GM12873 (cell line): ENCODE data around the gene HINT2.

ENCODE experiments used
- TF ChIP-seq, protein P1 (sequence below): IDR thresholded peaks from 2 replicates; pipeline ENCODE4 v1.5.1; 2012; ENCODE audit warnings: low read depth, mild to moderate bottlenecking, moderate library complexity, low read length, control low read depth; ENCODE audit not compliant: insufficient read depth; ENCODE audit errors: missing control alignments

The HINT2 gene

GRCh38 chr9:35856882-35857281 lies 42.0 kb upstream of the HINT2 start:
- TF ChIP-seq, protein P1, sequence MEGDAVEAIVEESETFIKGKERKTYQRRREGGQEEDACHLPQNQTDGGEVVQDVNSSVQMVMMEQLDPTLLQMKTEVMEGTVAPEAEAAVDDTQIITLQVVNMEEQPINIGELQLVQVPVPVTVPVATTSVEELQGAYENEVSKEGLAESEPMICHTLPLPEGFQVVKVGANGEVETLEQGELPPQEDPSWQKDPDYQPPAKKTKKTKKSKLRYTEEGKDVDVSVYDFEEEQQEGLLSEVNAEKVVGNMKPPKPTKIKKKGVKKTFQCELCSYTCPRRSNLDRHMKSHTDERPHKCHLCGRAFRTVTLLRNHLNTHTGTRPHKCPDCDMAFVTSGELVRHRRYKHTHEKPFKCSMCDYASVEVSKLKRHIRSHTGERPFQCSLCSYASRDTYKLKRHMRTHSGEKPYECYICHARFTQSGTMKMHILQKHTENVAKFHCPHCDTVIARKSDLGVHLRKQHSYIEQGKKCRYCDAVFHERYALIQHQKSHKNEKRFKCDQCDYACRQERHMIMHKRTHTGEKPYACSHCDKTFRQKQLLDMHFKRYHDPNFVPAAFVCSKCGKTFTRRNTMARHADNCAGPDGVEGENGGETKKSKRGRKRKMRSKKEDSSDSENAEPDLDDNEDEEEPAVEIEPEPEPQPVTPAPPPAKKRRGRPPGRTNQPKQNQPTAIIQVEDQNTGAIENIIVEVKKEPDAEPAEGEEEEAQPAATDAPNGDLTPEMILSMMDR, result no peak

- TF ChIP-seq, protein P1, result no peak
Observed at GRCh38 chr9:35856206-35856605, 41.4 kb upstream of the HINT2 start.

GRCh38 chr9:35854091-35854762 lies 39.4 kb upstream of the HINT2 start:
- TF ChIP-seq, protein P1, result no peak

DNA sequence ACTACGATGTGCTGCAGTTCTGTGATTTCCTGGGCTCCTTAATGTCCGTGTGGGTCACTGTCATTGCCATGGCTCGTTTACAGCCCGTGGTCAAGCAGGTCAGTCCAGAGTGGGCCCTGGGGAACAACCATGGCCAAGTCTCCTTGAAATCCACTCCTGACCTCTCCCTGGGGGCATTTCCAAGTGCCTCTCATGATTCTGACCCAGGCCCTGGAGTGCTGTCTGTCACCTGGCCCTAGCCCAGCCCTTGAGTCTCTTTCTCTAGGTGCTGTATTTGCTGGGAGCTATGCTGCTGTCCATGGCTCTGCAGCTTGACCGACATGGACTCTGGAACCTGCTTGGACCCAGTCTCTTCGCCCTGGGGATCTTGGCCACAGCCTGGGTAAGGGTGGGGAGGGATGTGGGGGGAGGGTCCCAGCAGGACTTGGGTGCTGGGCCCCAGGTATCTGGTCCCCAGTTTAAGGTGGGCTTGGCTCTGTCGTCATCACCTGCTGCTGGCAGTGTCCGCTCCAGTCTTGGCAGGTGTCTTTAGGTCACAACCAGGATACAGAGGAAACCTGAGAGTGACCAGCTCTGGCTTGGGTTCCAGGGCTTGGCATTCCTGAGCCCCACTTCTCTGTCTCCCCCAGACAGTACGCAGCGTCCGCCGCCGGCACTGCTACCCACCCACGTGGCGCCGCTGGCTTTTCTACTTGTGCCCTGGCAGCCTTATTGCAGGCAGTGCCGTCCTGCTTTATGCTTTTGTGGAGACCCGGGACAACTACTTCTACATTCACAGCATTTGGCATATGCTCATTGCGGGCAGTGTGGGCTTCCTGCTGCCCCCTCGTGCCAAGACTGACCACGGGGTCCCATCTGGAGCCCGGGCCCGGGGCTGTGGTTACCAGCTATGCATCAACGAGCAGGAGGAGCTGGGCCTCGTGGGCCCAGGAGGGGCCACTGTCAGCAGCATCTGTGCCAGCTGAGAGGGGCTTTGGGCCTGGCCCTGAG lies 38.3 kb upstream of the HINT2 start:
- TF ChIP-seq, protein P1, result no peak

GRCh38 chr9:35852267-35852815 lies 37.5 kb upstream of the HINT2 start:
- TF ChIP-seq, protein P1, result no peak

DNA sequence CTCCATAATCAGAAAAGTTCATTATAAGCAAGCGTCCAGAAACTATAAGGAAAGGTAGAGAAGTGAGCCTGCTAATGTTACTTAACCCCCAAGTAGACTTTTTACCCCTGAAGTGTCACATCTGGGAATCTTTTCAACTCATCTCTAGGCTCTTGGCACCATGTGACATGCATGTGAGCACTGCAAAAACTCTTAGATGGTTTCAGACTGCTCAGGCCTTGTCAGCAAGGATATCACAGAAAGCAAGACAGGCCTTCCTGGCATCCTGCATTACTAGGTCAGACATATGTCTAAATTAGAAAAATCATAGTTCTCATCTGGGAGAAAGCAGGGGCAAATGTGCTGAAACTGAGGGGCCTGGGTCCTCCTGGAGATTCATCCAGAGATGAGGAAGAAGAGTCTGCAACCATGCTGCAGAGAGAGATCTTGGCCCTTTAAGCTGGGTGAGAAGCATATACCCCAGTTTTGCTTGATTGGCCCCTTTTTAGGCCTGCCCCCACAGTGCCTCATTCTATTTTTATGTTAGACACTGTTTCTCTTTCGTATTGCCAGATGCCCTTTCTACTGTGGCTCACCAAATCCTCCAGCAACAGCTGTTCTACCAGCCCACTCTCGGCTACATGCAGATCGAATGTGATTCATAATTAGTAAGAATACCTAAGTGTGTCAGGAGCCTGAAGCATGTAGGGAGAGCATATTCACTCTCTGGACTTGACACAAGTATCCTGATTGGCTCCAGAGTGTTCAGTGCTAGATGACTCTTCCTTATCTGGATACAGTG lies 33.1 kb upstream of the HINT2 start:
- TF ChIP-seq, protein P1, result no peak
